PC-9 (cell line): ENCODE measurements around the gene LSM2.

ENCODE experiments used
- EZH2 ChIP-seq: fragments of 200-600 bp; sonication (generic); IDR thresholded peaks from 2 replicates; pipeline ENCODE4 v1.8.0; 2017; ENCODE audit warnings: antibody characterized with exemption, low read depth
- TF ChIP-seq, protein P1 (sequence below): fragments of 200-600 bp; sonication (generic); conservative IDR thresholded peaks from 2 replicates; pipeline ENCODE4 v1.6.1; 2017; ENCODE audit warnings: mixed run types, antibody characterized with exemption, mild to moderate bottlenecking, moderate library complexity

DNA sequence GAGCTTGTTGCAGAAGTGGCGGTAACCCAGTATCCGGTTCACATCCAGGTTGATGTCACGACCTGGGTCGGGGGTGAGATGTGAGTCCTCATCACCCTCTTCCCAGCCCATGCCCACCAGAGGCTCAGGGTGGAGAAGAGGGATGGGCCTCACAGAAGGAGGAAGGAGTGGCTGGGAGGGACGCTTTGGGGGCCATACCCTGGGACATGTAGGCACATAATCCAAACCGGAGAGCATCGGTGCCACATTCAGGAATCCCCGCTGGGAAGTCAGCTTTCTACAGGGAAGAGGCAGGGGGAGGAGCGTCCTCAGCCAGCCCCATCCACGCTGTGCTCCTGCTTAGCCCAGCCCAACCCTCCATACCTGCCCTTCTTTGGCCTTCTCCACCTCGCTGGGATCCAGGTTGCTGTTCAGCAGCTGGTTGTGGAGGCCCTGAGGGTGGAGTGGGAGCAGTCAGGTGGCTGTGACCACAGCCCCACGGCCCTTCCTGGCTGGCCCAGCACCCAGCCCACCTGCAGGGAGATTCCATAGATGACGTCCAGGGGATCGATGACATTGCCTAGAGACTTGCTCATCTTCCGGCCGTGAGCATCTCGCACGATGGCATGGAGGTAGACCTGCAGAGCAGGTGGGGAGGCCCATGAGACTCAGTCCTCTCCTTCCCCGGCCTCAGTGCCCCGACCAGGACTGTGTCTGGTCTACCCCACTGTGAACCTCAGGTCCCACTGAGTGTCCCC is 26.1 kb downstream of the LSM2 start:
- TF ChIP-seq, protein P1, sequence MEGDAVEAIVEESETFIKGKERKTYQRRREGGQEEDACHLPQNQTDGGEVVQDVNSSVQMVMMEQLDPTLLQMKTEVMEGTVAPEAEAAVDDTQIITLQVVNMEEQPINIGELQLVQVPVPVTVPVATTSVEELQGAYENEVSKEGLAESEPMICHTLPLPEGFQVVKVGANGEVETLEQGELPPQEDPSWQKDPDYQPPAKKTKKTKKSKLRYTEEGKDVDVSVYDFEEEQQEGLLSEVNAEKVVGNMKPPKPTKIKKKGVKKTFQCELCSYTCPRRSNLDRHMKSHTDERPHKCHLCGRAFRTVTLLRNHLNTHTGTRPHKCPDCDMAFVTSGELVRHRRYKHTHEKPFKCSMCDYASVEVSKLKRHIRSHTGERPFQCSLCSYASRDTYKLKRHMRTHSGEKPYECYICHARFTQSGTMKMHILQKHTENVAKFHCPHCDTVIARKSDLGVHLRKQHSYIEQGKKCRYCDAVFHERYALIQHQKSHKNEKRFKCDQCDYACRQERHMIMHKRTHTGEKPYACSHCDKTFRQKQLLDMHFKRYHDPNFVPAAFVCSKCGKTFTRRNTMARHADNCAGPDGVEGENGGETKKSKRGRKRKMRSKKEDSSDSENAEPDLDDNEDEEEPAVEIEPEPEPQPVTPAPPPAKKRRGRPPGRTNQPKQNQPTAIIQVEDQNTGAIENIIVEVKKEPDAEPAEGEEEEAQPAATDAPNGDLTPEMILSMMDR, result no peak
- TF ChIP-seq EZH2, result no peak
